Stomach smooth muscle (tissue), 2 donors: Measurements from ENCODE around the gene MEGF6.
A peak's percentile ranks its signal among the peaks of the same experiment; 100 is the strongest.

Experiments used
- H3K27ac ChIP-seq: one replicate; pipeline ENCODE4 v1.7.0; 2013; ENCODE audit warnings: mild to moderate bottlenecking, low read length, inconsistent platforms
- H3K27me3 ChIP-seq, 2 donors: one replicate each; pipeline ENCODE4 v1.7.0; 2013; ENCODE audit warnings: low read length in 2 of 2; ENCODE audit not compliant: insufficient read depth in 2 of 2, control insufficient read depth in 1 of 2
- H3K36me3 ChIP-seq, 2 donors: one replicate each; pipeline ENCODE4 v1.7.0; 2013; ENCODE audit warnings: low read length in 2 of 2; ENCODE audit not compliant: control insufficient read depth in 2 of 2, insufficient read depth in 2 of 2
- H3K4me1 ChIP-seq: one replicate; pipeline ENCODE4 v1.7.0; 2013; ENCODE audit warnings: low read length; ENCODE audit not compliant: control insufficient read depth, insufficient read depth
- H3K4me3 ChIP-seq, 2 donors: one replicate each; pipeline ENCODE4 v1.7.0; 2013; ENCODE audit warnings: low read length in 2 of 2
- H3K9ac ChIP-seq, 2 donors: one replicate each; pipeline ENCODE4 v1.7.0; 2013; ENCODE audit warnings: low read length in 2 of 2, mild to moderate bottlenecking in 1 of 2
- H3K9me3 ChIP-seq, 2 donors: one replicate each; pipeline ENCODE4 v1.7.0; 2013; ENCODE audit warnings: low read length in 2 of 2; ENCODE audit not compliant: control insufficient read depth in 2 of 2
- donor health status: healthy.
- donor health status: Pancreatic carcinoma.

Gene MEGF6

GRCh38 chr1:3496916-3497315 is 114.4 kb downstream of the MEGF6 start:
- Histone ChIP-seq H3K27me3 (no peaks in the 10 kb centered on the region), H3K36me3 (no peaks in the 10 kb centered on the region), H3K4me3 (no peak overlapping the region), H3K4me1 (peaks cover 3% of the 10 kb centered on the region), H3K27ac (no peak overlapping the region), H3K9ac (no peak overlapping the region), H3K9me3 (no peaks in the 10 kb centered on the region)

- Histone ChIP-seq H3K4me3 (no peak overlapping the region), H3K27ac (no peak overlapping the region), H3K4me1 (peaks cover 10% of the 10 kb centered on the region), H3K36me3 (no peaks in the 10 kb centered on the region), H3K9me3 (no peaks in the 10 kb centered on the region), H3K27me3 (no peaks in the 10 kb centered on the region), H3K9ac (no peak overlapping the region)
Measured at GRCh38 chr1:3495776-3496745, 115.2 kb downstream of the MEGF6 start.

- H3K36me3 ChIP-seq = no peaks in the 10 kb centered on the region
- H3K9me3 ChIP-seq = no peaks in the 10 kb centered on the region
- no peak overlapping the region for H3K27ac ChIP-seq
- H3K27me3 ChIP-seq = peaks cover 2 to 5% of the 10 kb centered on the region in 2 donors
- H3K4me1 ChIP-seq = peaks cover 11% of the 10 kb centered on the region
- H3K4me3 ChIP-seq = no peak overlapping the region
- no peak overlapping the region for H3K9ac ChIP-seq
Measured at GRCh38 chr1:3494321-3495308, 116.7 kb downstream of the MEGF6 start.

- Histone ChIP-seq H3K9me3 (peaks cover 2 to 5% of the 10 kb centered on the region in 2 donors), H3K27me3 (peaks cover 4 to 9% of the 10 kb centered on the region in 2 donors), H3K4me3 (no peak overlapping the region), H3K27ac (no peak overlapping the region), H3K36me3 (no peaks in the 10 kb centered on the region), H3K9ac (no peak overlapping the region), H3K4me1 (peaks cover 11% of the 10 kb centered on the region)
Measured at GRCh38 chr1:3492545-3493246, 118.6 kb downstream of the MEGF6 start.

GRCh38 chr1:3491291-3492246 is 119.7 kb downstream of the MEGF6 start:
- peaks cover 11% of the 10 kb centered on the region for H3K4me1 ChIP-seq
- peaks cover 4 to 9% of the 10 kb centered on the region in 2 donors for H3K27me3 ChIP-seq
- peaks cover 2 to 5% of the 10 kb centered on the region in 2 donors for H3K9me3 ChIP-seq
- H3K4me3 ChIP-seq = peak overlapping the region in 1 of 2 donors; percentile 35
- H3K36me3 ChIP-seq = no peaks in the 10 kb centered on the region
- H3K27ac ChIP-seq = no peak overlapping the region
- no peak overlapping the region for H3K9ac ChIP-seq

- Histone ChIP-seq H3K9me3 (peaks cover 2 to 5% of the 10 kb centered on the region in 2 donors), H3K27me3 (peaks cover 4 to 9% of the 10 kb centered on the region in 2 donors), H3K4me3 (no peak overlapping the region), H3K9ac (no peak overlapping the region), H3K4me1 (peaks cover 11% of the 10 kb centered on the region), H3K36me3 (no peaks in the 10 kb centered on the region), H3K27ac (no peak overlapping the region)
Measured at GRCh38 chr1:3490046-3490745, 121.1 kb downstream of the MEGF6 start.

- Histone ChIP-seq H3K27ac (no peak overlapping the region), H3K4me1 (peaks cover 11% of the 10 kb centered on the region), H3K9me3 (peaks cover 2 to 5% of the 10 kb centered on the region in 2 donors), H3K27me3 (peaks cover 6 to 9% of the 10 kb centered on the region in 2 donors), H3K4me3 (no peak overlapping the region), H3K36me3 (no peaks in the 10 kb centered on the region), H3K9ac (no peak overlapping the region)
Measured at GRCh38 chr1:3488432-3488831, 122.9 kb downstream of the MEGF6 start.

GRCh38 chr1:3485016-3485415 is 126.3 kb downstream of the MEGF6 start:
- Histone ChIP-seq H3K9ac (no peak overlapping the region), H3K4me3 (no peak overlapping the region), H3K27me3 (peaks cover 6 to 8% of the 10 kb centered on the region in 2 donors), H3K27ac (no peak overlapping the region), H3K9me3 (peaks cover 2 to 5% of the 10 kb centered on the region in 2 donors), H3K4me1 (no peaks in the 10 kb centered on the region), H3K36me3 (no peaks in the 10 kb centered on the region)

- H3K4me3 ChIP-seq = no peak overlapping the region
- no peak overlapping the region for H3K9ac ChIP-seq
- H3K27ac ChIP-seq = no peak overlapping the region
- peaks cover 6% of the 10 kb centered on the region in 2 donors for H3K27me3 ChIP-seq
- H3K9me3 ChIP-seq = peaks cover 2 to 5% of the 10 kb centered on the region in 2 donors
- no peaks in the 10 kb centered on the region for H3K36me3 ChIP-seq
- no peaks in the 10 kb centered on the region for H3K4me1 ChIP-seq
Measured at GRCh38 chr1:3483801-3484444, 127.4 kb downstream of the MEGF6 start.
